HCT116 (cell line): ENCODE measurements around the gene CPOX. TPM values are rescaled to one million over a fixed set of nuclear protein-coding genes. Genes with fewer than 3 reads are reported as not detected.

Source experiments
- ATAC-seq: fragments of 200-7000 bp; cut with Tn5 transposase; 2 replicates; pipeline ENCODE4 v1.9.1; 2020; ENCODE audit warnings: mild to moderate bottlenecking, moderate library complexity
- BruUV-seq: library from RNA; stranded (reverse); fragments of 400-500 nt; replicated peaks from 2 replicates; lab custom pipeline; 2021; lab: Mats Ljungman, UMichigan
- CTCF ChIA-PET: fragments of 300-600 bp; sonication (Branson Sonifier 250); formaldehyde crosslinking; loops from one replicate; lab custom pipeline; 2021; ENCODE audit warnings: antibody characterized with exemption; lab: Charles Lee
- POLR2A ChIA-PET: fragments of 300-600, 350-600 bp; sonication (Branson Sonifier 250); formaldehyde crosslinking; loops from one replicate; lab custom pipeline; 2021; ENCODE audit warnings: antibody characterized with exemption; lab: Charles Lee
- RAD21 ChIA-PET, 2 experiments: fragments of 300-600 bp; sonication (Branson Sonifier 250); formaldehyde crosslinking; loops; one replicate each; lab custom pipeline; 2023; ENCODE audit warnings: low total read pairs in 2 of 2; ENCODE audit not compliant: uncharacterized antibody in 2 of 2, unreplicated experiment in 2 of 2, low non-redundant PET in 1 of 2; lab: Charles Lee
- DNase-seq: peaks from one replicate; pipeline ENCODE4 v3.0.0-alpha.2; 2010; ENCODE audit warnings: low read depth, low spot score
- H2AFZ ChIP-seq: fragments of 200-600 bp; shearing (Covaris generic), sonication (generic); 2 replicates; pipeline ENCODE4 v1.6.1; 2017; ENCODE audit warnings: low read depth, mixed run types, mixed read lengths, antibody characterized with exemption, low read length; ENCODE audit not compliant: poor library complexity, severe bottlenecking
- H3K27ac ChIP-seq: 2 replicates; pipeline ENCODE4 v1.5.1; 2012; ENCODE audit warnings: low read depth, low read length
- H3K27me3 ChIP-seq: fragments of 200-600 bp; sonication (generic); 2 replicates; pipeline ENCODE4 v1.6.1; 2016; ENCODE audit warnings: mixed run types, low read length, mixed read lengths; ENCODE audit not compliant: insufficient read depth
- H3K36me3 ChIP-seq, 2 experiments: fragments of 200-500 bp in 1 of 2; fragments of 200-600 bp in 1 of 2; sonication (Bioruptor generic) in 1 of 2; sonication (generic) in 1 of 2; 2 replicates each; pipeline versions ENCODE4 v1.5.1 to v1.6.1; 2014 to 2016; ENCODE audit warnings: low read length in 2 of 2, inconsistent platforms in 1 of 2, mixed read lengths in 1 of 2, mixed run types in 1 of 2; ENCODE audit not compliant: insufficient read depth in 2 of 2, control insufficient read depth in 1 of 2
- H3K4me1 ChIP-seq, 2 experiments: fragments of 200-600 bp in 1 of 2; sonication (generic) in 1 of 2; 2 replicates each; pipeline versions ENCODE4 v1.5.1 to v1.6.1; 2012 to 2017; ENCODE audit warnings: low read length in 2 of 2, inconsistent platforms in 1 of 2, mild to moderate bottlenecking in 1 of 2, mixed read lengths in 1 of 2, mixed run types in 1 of 2, moderate library complexity in 1 of 2; ENCODE audit not compliant: insufficient read depth in 2 of 2, control insufficient read depth in 1 of 2
- H3K4me2 ChIP-seq: fragments of 200-600 bp; sonication (generic); 2 replicates; pipeline ENCODE4 v1.6.1; 2017; ENCODE audit warnings: mixed run types, low read length, mixed read lengths
- H3K4me3 ChIP-seq, 2 experiments: fragments of 200-600 bp in 1 of 2; sonication (generic) in 1 of 2; replicated peaks in 1 of 2; 2 replicates each; pipeline ENCODE4 v1.5.1; 2011 to 2016; ENCODE audit warnings: low read length in 2 of 2, control low read depth in 1 of 2, low read depth in 1 of 2, mild to moderate bottlenecking in 1 of 2, mixed read lengths in 1 of 2, mixed run types in 1 of 2
- H3K79me2 ChIP-seq: fragments of 200-600 bp; sonication (generic); 2 replicates; pipeline ENCODE4 v1.6.1; 2017; ENCODE audit warnings: mild to moderate bottlenecking, mixed run types, low read length, moderate library complexity, mixed read lengths; ENCODE audit not compliant: insufficient read depth
- H3K9ac ChIP-seq: fragments of 200-600 bp; sonication (generic); 2 replicates; pipeline ENCODE4 v1.6.1; 2016; ENCODE audit warnings: low read length, mixed read lengths
- H3K9me2 ChIP-seq: fragments of 200-600 bp; sonication (generic), shearing (Covaris generic); 2 replicates; pipeline ENCODE4 v1.6.1; 2017; ENCODE audit warnings: mixed run types, mild to moderate bottlenecking, moderate library complexity; ENCODE audit not compliant: insufficient read depth
- H3K9me3 ChIP-seq, 2 experiments: fragments of 200-500 bp in 1 of 2; fragments of 200-600 bp in 1 of 2; sonication (Bioruptor generic) in 1 of 2; sonication (generic) in 1 of 2; 2 replicates each; pipeline ENCODE4 v1.6.1; 2014 to 2017; ENCODE audit warnings: low read length in 2 of 2, mixed read lengths in 2 of 2, inconsistent platforms in 1 of 2, low read depth in 1 of 2, mild to moderate bottlenecking in 1 of 2, mixed run types in 1 of 2, moderate library complexity in 1 of 2; ENCODE audit not compliant: control insufficient read depth in 1 of 2, insufficient read depth in 1 of 2
- H4K20me1 ChIP-seq: fragments of 200-600 bp; sonication (generic), shearing (Covaris generic); 2 replicates; pipeline ENCODE4 v1.6.1; 2017; ENCODE audit warnings: mixed run types, mild to moderate bottlenecking, moderate library complexity; ENCODE audit not compliant: insufficient read depth
- CEBPB ChIP-seq: IDR thresholded peaks from 2 replicates; pipeline ENCODE4 v1.6.1; 2012; ENCODE audit warnings: low read depth
- EGR1 ChIP-seq: IDR thresholded peaks from 2 replicates; pipeline ENCODE4 v1.6.1; 2012; ENCODE audit warnings: low read depth
- ELF1 ChIP-seq: IDR thresholded peaks from 2 replicates; pipeline ENCODE4 v1.6.1; 2012; ENCODE audit warnings: low read depth, borderline replicate concordance
- EZH2 ChIP-seq: fragments of 200-600 bp; sonication (generic); IDR thresholded peaks from 2 replicates; pipeline ENCODE4 v1.6.1; 2017; ENCODE audit warnings: antibody characterized with exemption, mixed run types
- FOSL1 ChIP-seq: IDR thresholded peaks from 2 replicates; pipeline ENCODE4 v1.6.1; 2012; ENCODE audit warnings: low read depth
- JUND ChIP-seq: IDR thresholded peaks from 2 replicates; pipeline ENCODE4 v1.6.1; 2012
- RAD21 ChIP-seq: IDR thresholded peaks from 2 replicates; pipeline ENCODE4 v1.6.1; 2012; ENCODE audit warnings: low read depth, mild to moderate bottlenecking
- TCF7L2 ChIP-seq: IDR thresholded peaks from 2 replicates; pipeline ENCODE4 v1.7.0; 2011; ENCODE audit warnings: borderline replicate concordance, inconsistent platforms; ENCODE audit not compliant: insufficient read depth, insufficient read length; ENCODE audit errors: extremely low read depth
- YY1 ChIP-seq: IDR thresholded peaks from 2 replicates; pipeline ENCODE4 v1.6.1; 2011; ENCODE audit warnings: low read length, low read depth, moderate library complexity, mild to moderate bottlenecking; ENCODE audit not compliant: insufficient replicate concordance; ENCODE audit errors: extremely low read depth
- ZBTB33 ChIP-seq: IDR thresholded peaks from 2 replicates; pipeline ENCODE4 v1.6.1; 2011; ENCODE audit warnings: mild to moderate bottlenecking, low read length, moderate library complexity; ENCODE audit not compliant: insufficient replicate concordance; ENCODE audit errors: extremely low read depth
- intact Hi-C: fragments of 100-400 bp; cut with micrococcal nuclease; formaldehyde crosslinking; loops from 2 replicates; pipeline ENCODE4 v1.10.0; 2022
- total RNA-seq: library from RNA; stranded (reverse); gene quantifications from one replicate; pipeline ENCODE4 v1.2.1, GENCODE V29; 2021; ENCODE audit not compliant: unreplicated experiment
- TF ChIP-seq, protein P1 (sequence below), 3 experiments: fragments of 200-600 bp in 1 of 3; sonication (generic) in 1 of 3; IDR thresholded peaks in 2 of 3; conservative IDR thresholded peaks in 1 of 3; 2 replicates each; pipeline ENCODE4 v1.5.1; 2012 to 2017; ENCODE audit warnings: low read depth in 2 of 3, low read length in 2 of 3, antibody characterized with exemption in 1 of 3, borderline replicate concordance in 1 of 3, control low read depth in 1 of 3, mild to moderate bottlenecking in 1 of 3, mixed read lengths in 1 of 3, mixed run types in 1 of 3, moderate library complexity in 1 of 3; ENCODE audit not compliant: insufficient read depth in 1 of 3

The CPOX gene
- total RNA-seq, 1 experiment from 2014 or later, result 353 TPM

GRCh38 chr3:98552232-98553020, 41.0 kb downstream of the CPOX start:
- Histone ChIP-seq H4K20me1 (no peaks in the 10 kb centered on the region), H3K9me2 (no peaks in the 10 kb centered on the region), H3K4me2 (peak overlapping the region; percentile 60), H3K79me2 (peaks cover 71% of the 10 kb centered on the region), H3K36me3 (no peaks in the 10 kb centered on the region), H2AFZ (no peak overlapping the region), H3K27ac (peak overlapping the region; percentile 98), H3K4me3 (no peak overlapping the region), H3K9ac (peak overlapping the region; percentile 71), H3K9me3 (no peaks in the 10 kb centered on the region), H3K4me1 (peaks cover 56 to 89% of the 10 kb centered on the region in 2 experiments), H3K27me3 (no peaks in the 10 kb centered on the region)
- DNase-seq (no peak), ATAC-seq (no peak)
- TF ChIP-seq JUND (no peak), FOSL1 (no peak), CEBPB (no peak), EGR1 (no peak), TCF7L2 (no peak), YY1 (no peak)
- no TSS peak for BruUV-seq
- ChIA-PET POLR2A (interaction anchor here (1.1 to 2.3 kb wide), 5 partner anchors 10 to 30 kb away, joined by 3 to 8 read pairs (median 8); partner anchors contain the start of gene CLDND1), CTCF (no interaction called here), RAD21 (no interaction called here)
- intact Hi-C loops, result no loop called here

DNA sequence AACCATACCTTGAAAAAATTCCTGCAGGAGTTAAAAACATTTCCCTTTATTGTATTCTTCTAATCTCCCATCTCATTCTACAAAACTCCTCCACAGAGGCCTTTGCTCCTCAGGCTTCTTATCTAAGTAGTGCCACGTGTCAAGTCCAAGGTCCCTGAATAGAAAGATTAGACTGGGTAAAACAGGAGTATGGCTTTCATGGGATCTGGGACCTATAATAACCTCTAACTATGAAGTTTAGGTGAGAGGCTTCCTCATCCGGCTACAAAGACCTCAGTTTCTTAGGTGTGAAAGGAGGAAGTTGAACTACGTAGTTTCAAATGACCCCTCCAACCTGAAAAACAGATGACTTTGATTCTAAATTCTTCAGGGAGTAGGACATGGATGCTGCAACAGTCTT, 41.7 kb downstream of the CPOX start:
- BruUV-seq, result no TSS peak
- Histone ChIP-seq H3K4me1 (peaks cover 52 to 82% of the 10 kb centered on the region in 2 experiments), H2AFZ (no peak overlapping the region), H3K9me2 (no peaks in the 10 kb centered on the region), H3K4me2 (no peak overlapping the region), H3K27me3 (no peaks in the 10 kb centered on the region), H3K36me3 (no peaks in the 10 kb centered on the region), H3K4me3 (no peak overlapping the region), H3K27ac (peak overlapping the region; percentile 98), H3K9ac (no peak overlapping the region)
- POLR2A ChIA-PET, result interaction anchor here (1.4 to 2.3 kb wide), 4 partner anchors 10 to 29 kb away, joined by 4 to 8 read pairs (median 8); partner anchors contain the start of gene CLDND1
- intact Hi-C loops, result no loop called here
- no peak for ATAC-seq
- RAD21 ChIA-PET, result no interaction called here
- TF ChIP-seq ELF1 (no peak), RAD21 (no peak), ZBTB33 (no peak), EZH2 (no peak)
- TF ChIP-seq, protein P1, sequence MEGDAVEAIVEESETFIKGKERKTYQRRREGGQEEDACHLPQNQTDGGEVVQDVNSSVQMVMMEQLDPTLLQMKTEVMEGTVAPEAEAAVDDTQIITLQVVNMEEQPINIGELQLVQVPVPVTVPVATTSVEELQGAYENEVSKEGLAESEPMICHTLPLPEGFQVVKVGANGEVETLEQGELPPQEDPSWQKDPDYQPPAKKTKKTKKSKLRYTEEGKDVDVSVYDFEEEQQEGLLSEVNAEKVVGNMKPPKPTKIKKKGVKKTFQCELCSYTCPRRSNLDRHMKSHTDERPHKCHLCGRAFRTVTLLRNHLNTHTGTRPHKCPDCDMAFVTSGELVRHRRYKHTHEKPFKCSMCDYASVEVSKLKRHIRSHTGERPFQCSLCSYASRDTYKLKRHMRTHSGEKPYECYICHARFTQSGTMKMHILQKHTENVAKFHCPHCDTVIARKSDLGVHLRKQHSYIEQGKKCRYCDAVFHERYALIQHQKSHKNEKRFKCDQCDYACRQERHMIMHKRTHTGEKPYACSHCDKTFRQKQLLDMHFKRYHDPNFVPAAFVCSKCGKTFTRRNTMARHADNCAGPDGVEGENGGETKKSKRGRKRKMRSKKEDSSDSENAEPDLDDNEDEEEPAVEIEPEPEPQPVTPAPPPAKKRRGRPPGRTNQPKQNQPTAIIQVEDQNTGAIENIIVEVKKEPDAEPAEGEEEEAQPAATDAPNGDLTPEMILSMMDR (IDR thresholded peaks at IDR 0.05 in 2 of 3, conservative IDR thresholded peaks at IDR 0.05 in 1 of 3; ENCODE audit: borderline replicate concordance in 1 of 3, insufficient read depth in 1 of 3, low read depth in 2 of 3, low read length in 2 of 3), result no peak
- TF ChIP-seq, all 23 proteins: peak for 0
- DNase-seq, result no peak
- Histone ChIP-seq H3K9me3 (no peaks in the 10 kb centered on the region), H3K79me2 (peaks cover 75% of the 10 kb centered on the region), H4K20me1 (no peaks in the 10 kb centered on the region)
- CTCF ChIA-PET, result no interaction called here
